HCT116 (cell line): ENCODE measurements around the gene ACADVL. TPM values are rescaled to one million over a fixed set of nuclear protein-coding genes. Genes with fewer than 3 reads are reported as not detected.

Experiments used
- ATAC-seq: fragments of 200-7000 bp; cut with Tn5 transposase; 2 replicates; pipeline ENCODE4 v1.9.1; 2020; ENCODE audit warnings: mild to moderate bottlenecking, moderate library complexity
- BruUV-seq: library from RNA; stranded (reverse); fragments of 400-500 nt; replicated peaks from 2 replicates; lab custom pipeline; 2021; lab: Mats Ljungman, UMichigan
- CTCF ChIA-PET: fragments of 300-600 bp; sonication (Branson Sonifier 250); formaldehyde crosslinking; loops from one replicate; lab custom pipeline; 2021; ENCODE audit warnings: antibody characterized with exemption; lab: Charles Lee
- POLR2A ChIA-PET: fragments of 300-600, 350-600 bp; sonication (Branson Sonifier 250); formaldehyde crosslinking; loops from one replicate; lab custom pipeline; 2021; ENCODE audit warnings: antibody characterized with exemption; lab: Charles Lee
- RAD21 ChIA-PET, 2 experiments: fragments of 300-600 bp; sonication (Branson Sonifier 250); formaldehyde crosslinking; loops; one replicate each; lab custom pipeline; 2023; ENCODE audit warnings: low total read pairs in 2 of 2; ENCODE audit not compliant: uncharacterized antibody in 2 of 2, unreplicated experiment in 2 of 2, low non-redundant PET in 1 of 2; lab: Charles Lee
- DNase-seq: peaks from one replicate; pipeline ENCODE4 v3.0.0-alpha.2; 2010; ENCODE audit warnings: low read depth, low spot score
- H2AFZ ChIP-seq: fragments of 200-600 bp; shearing (Covaris generic), sonication (generic); 2 replicates; pipeline ENCODE4 v1.6.1; 2017; ENCODE audit warnings: low read depth, mixed run types, mixed read lengths, antibody characterized with exemption, low read length; ENCODE audit not compliant: poor library complexity, severe bottlenecking
- H3K27ac ChIP-seq: 2 replicates; pipeline ENCODE4 v1.5.1; 2012; ENCODE audit warnings: low read depth, low read length
- H3K27me3 ChIP-seq: fragments of 200-600 bp; sonication (generic); 2 replicates; pipeline ENCODE4 v1.6.1; 2016; ENCODE audit warnings: mixed run types, low read length, mixed read lengths; ENCODE audit not compliant: insufficient read depth
- H3K36me3 ChIP-seq, 2 experiments: fragments of 200-500 bp in 1 of 2; fragments of 200-600 bp in 1 of 2; sonication (Bioruptor generic) in 1 of 2; sonication (generic) in 1 of 2; 2 replicates each; pipeline versions ENCODE4 v1.5.1 to v1.6.1; 2014 to 2016; ENCODE audit warnings: low read length in 2 of 2, inconsistent platforms in 1 of 2, mixed read lengths in 1 of 2, mixed run types in 1 of 2; ENCODE audit not compliant: insufficient read depth in 2 of 2, control insufficient read depth in 1 of 2
- H3K4me1 ChIP-seq, 2 experiments: fragments of 200-600 bp in 1 of 2; sonication (generic) in 1 of 2; 2 replicates each; pipeline versions ENCODE4 v1.5.1 to v1.6.1; 2012 to 2017; ENCODE audit warnings: low read length in 2 of 2, inconsistent platforms in 1 of 2, mild to moderate bottlenecking in 1 of 2, mixed read lengths in 1 of 2, mixed run types in 1 of 2, moderate library complexity in 1 of 2; ENCODE audit not compliant: insufficient read depth in 2 of 2, control insufficient read depth in 1 of 2
- H3K4me2 ChIP-seq: fragments of 200-600 bp; sonication (generic); 2 replicates; pipeline ENCODE4 v1.6.1; 2017; ENCODE audit warnings: mixed run types, low read length, mixed read lengths
- H3K4me3 ChIP-seq, 2 experiments: fragments of 200-600 bp in 1 of 2; sonication (generic) in 1 of 2; replicated peaks in 1 of 2; 2 replicates each; pipeline ENCODE4 v1.5.1; 2011 to 2016; ENCODE audit warnings: low read length in 2 of 2, control low read depth in 1 of 2, low read depth in 1 of 2, mild to moderate bottlenecking in 1 of 2, mixed read lengths in 1 of 2, mixed run types in 1 of 2
- H3K79me2 ChIP-seq: fragments of 200-600 bp; sonication (generic); 2 replicates; pipeline ENCODE4 v1.6.1; 2017; ENCODE audit warnings: mild to moderate bottlenecking, mixed run types, low read length, moderate library complexity, mixed read lengths; ENCODE audit not compliant: insufficient read depth
- H3K9ac ChIP-seq: fragments of 200-600 bp; sonication (generic); 2 replicates; pipeline ENCODE4 v1.6.1; 2016; ENCODE audit warnings: low read length, mixed read lengths
- H3K9me2 ChIP-seq: fragments of 200-600 bp; sonication (generic), shearing (Covaris generic); 2 replicates; pipeline ENCODE4 v1.6.1; 2017; ENCODE audit warnings: mixed run types, mild to moderate bottlenecking, moderate library complexity; ENCODE audit not compliant: insufficient read depth
- H3K9me3 ChIP-seq, 2 experiments: fragments of 200-500 bp in 1 of 2; fragments of 200-600 bp in 1 of 2; sonication (Bioruptor generic) in 1 of 2; sonication (generic) in 1 of 2; 2 replicates each; pipeline ENCODE4 v1.6.1; 2014 to 2017; ENCODE audit warnings: low read length in 2 of 2, mixed read lengths in 2 of 2, inconsistent platforms in 1 of 2, low read depth in 1 of 2, mild to moderate bottlenecking in 1 of 2, mixed run types in 1 of 2, moderate library complexity in 1 of 2; ENCODE audit not compliant: control insufficient read depth in 1 of 2, insufficient read depth in 1 of 2
- H4K20me1 ChIP-seq: fragments of 200-600 bp; sonication (generic), shearing (Covaris generic); 2 replicates; pipeline ENCODE4 v1.6.1; 2017; ENCODE audit warnings: mixed run types, mild to moderate bottlenecking, moderate library complexity; ENCODE audit not compliant: insufficient read depth
- CBX3 ChIP-seq: IDR thresholded peaks from 2 replicates; pipeline ENCODE4 v1.6.1; 2012; ENCODE audit warnings: low read depth
- CEBPB ChIP-seq: IDR thresholded peaks from 2 replicates; pipeline ENCODE4 v1.6.1; 2012; ENCODE audit warnings: low read depth
- EGR1 ChIP-seq: IDR thresholded peaks from 2 replicates; pipeline ENCODE4 v1.6.1; 2012; ENCODE audit warnings: low read depth
- EZH2 ChIP-seq: fragments of 200-600 bp; sonication (generic); IDR thresholded peaks from 2 replicates; pipeline ENCODE4 v1.6.1; 2017; ENCODE audit warnings: antibody characterized with exemption, mixed run types
- FOSL1 ChIP-seq: IDR thresholded peaks from 2 replicates; pipeline ENCODE4 v1.6.1; 2012; ENCODE audit warnings: low read depth
- JUND ChIP-seq: IDR thresholded peaks from 2 replicates; pipeline ENCODE4 v1.6.1; 2012
- POLR2A ChIP-seq: IDR thresholded peaks from 2 replicates; pipeline ENCODE4 v1.7.0; 2011; ENCODE audit warnings: borderline replicate concordance; ENCODE audit not compliant: insufficient read depth, insufficient read length; ENCODE audit errors: extremely low read depth
- POLR2AphosphoS5 ChIP-seq: IDR thresholded peaks from 2 replicates; pipeline ENCODE4 v1.6.1; 2011; ENCODE audit warnings: mild to moderate bottlenecking, low read depth, low read length, moderate library complexity
- SRF ChIP-seq: IDR thresholded peaks from 2 replicates; pipeline ENCODE4 v1.6.1; 2012; ENCODE audit warnings: low read depth
- ZNF274 ChIP-seq: fragments of 200-500 bp; sonication (Bioruptor generic); IDR thresholded peaks from 2 replicates; pipeline ENCODE4 v1.6.1; 2014; ENCODE audit warnings: mild to moderate bottlenecking, low read depth, low read length, inconsistent platforms
- intact Hi-C: fragments of 100-400 bp; cut with micrococcal nuclease; formaldehyde crosslinking; loops from 2 replicates; pipeline ENCODE4 v1.10.0; 2022
- total RNA-seq: library from RNA; stranded (reverse); gene quantifications from one replicate; pipeline ENCODE4 v1.2.1, GENCODE V29; 2021; ENCODE audit not compliant: unreplicated experiment
- TF ChIP-seq, protein P1 (sequence below): IDR thresholded peaks from 2 replicates; pipeline ENCODE4 v1.6.1; 2012; ENCODE audit warnings: low read depth

ACADVL gene
- total RNA-seq, 1 experiment from 2014 or later = 554 TPM

DNA sequence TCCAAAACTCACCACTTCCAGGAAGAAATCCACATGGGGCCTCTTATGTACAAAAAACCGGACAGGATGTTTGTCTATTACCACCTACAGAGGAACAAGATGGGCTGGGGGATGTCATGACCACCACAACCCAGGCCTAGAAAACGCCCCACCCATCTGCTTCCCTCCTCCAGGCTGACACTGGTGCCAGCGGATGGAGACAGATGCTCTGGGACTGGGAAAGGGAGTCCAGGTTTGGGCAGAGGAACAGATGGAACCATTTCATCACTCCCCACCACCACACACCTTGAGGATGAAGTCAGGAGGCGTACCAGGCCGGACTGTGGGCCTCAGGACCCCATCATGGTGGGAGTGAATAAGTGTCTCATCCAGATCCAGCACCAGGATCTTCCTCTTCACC is 27.0 kb downstream of the ACADVL start:
- no peak for DNase-seq
- Histone ChIP-seq H3K27ac (no peak overlapping the region), H3K4me3 (no peak overlapping the region), H2AFZ (no peak overlapping the region), H3K9ac (no peak overlapping the region), H4K20me1 (no peaks in the 10 kb centered on the region), H3K4me2 (no peak overlapping the region), H3K27me3 (no peaks in the 10 kb centered on the region), H3K4me1 (peaks cover 13 to 30% of the 10 kb centered on the region in 2 experiments), H3K9me2 (no peaks in the 10 kb centered on the region), H3K79me2 (peaks cover 62% of the 10 kb centered on the region), H3K36me3 (peaks cover 14 to 28% of the 10 kb centered on the region in 2 experiments; a peak in 3 of 4 replicates), H3K9me3 (no peaks in the 10 kb centered on the region)
- CTCF ChIA-PET = no interaction called here
- no peak for ATAC-seq
- no TSS peak for BruUV-seq
- intact Hi-C loops = no loop called here
- POLR2A ChIA-PET = no interaction called here
- RAD21 ChIA-PET = no interaction called here
- TF ChIP-seq EGR1 (no peak), CBX3 (no peak), JUND (no peak), POLR2A (no peak)
- TF ChIP-seq, all 23 proteins: peak for 0

DNA sequence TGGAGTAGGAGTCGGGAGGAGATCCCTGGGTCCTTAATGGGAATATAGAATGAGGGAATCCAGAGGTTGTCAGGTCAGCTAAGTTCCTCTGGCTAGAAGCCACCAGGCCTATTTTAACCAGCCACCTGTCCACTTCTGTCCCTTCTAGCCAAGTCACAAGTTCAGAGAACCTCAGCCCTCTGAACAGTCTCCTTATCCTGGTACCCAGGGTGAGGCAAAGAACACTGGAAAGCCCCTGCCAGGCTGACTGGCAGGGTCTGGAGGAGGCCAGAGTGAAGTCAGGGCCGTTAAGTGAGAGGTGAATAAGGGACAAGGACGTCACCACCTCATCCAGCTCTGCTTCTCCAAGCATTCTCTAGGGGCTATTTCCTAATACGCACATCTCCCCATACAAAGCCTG is 29.1 kb downstream of the ACADVL start:
- Histone ChIP-seq H3K9me2 (no peaks in the 10 kb centered on the region), H3K27ac (no peak overlapping the region), H3K27me3 (no peaks in the 10 kb centered on the region), H3K4me3 (no peak overlapping the region), H3K9me3 (no peaks in the 10 kb centered on the region), H2AFZ (no peak overlapping the region), H3K36me3 (peaks cover 14 to 27% of the 10 kb centered on the region in 2 experiments; a peak in 3 of 4 replicates), H3K9ac (0 out of 2 replicates have a peak overlapping the region, but pooled peaks have one; percentile 4), H3K4me2 (no peak overlapping the region), H4K20me1 (no peaks in the 10 kb centered on the region), H3K4me1 (peaks cover 13 to 25% of the 10 kb centered on the region in 2 experiments), H3K79me2 (peaks cover 70% of the 10 kb centered on the region)
- ATAC-seq = no peak
- ChIA-PET POLR2A (interaction anchor here (0.7 kb wide), 1 partner anchor 1000 kb away, joined by 3 read pairs; the partner anchor contains the start of gene PFAS), RAD21 (no interaction called here), CTCF (interaction anchor here (1.9 kb wide), 1 partner anchor 28 kb away, joined by 5 read pairs; no protein-coding TSS in a partner anchor)
- BruUV-seq = no TSS peak
- TF ChIP-seq EZH2 (no peak), CEBPB (no peak), EGR1 (no peak), SRF (no peak), POLR2AphosphoS5 (no peak), ZNF274 (no peak), POLR2A (no peak), FOSL1 (no peak)
- TF ChIP-seq, protein P1, sequence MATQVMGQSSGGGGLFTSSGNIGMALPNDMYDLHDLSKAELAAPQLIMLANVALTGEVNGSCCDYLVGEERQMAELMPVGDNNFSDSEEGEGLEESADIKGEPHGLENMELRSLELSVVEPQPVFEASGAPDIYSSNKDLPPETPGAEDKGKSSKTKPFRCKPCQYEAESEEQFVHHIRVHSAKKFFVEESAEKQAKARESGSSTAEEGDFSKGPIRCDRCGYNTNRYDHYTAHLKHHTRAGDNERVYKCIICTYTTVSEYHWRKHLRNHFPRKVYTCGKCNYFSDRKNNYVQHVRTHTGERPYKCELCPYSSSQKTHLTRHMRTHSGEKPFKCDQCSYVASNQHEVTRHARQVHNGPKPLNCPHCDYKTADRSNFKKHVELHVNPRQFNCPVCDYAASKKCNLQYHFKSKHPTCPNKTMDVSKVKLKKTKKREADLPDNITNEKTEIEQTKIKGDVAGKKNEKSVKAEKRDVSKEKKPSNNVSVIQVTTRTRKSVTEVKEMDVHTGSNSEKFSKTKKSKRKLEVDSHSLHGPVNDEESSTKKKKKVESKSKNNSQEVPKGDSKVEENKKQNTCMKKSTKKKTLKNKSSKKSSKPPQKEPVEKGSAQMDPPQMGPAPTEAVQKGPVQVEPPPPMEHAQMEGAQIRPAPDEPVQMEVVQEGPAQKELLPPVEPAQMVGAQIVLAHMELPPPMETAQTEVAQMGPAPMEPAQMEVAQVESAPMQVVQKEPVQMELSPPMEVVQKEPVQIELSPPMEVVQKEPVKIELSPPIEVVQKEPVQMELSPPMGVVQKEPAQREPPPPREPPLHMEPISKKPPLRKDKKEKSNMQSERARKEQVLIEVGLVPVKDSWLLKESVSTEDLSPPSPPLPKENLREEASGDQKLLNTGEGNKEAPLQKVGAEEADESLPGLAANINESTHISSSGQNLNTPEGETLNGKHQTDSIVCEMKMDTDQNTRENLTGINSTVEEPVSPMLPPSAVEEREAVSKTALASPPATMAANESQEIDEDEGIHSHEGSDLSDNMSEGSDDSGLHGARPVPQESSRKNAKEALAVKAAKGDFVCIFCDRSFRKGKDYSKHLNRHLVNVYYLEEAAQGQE = no peak
- no peak for DNase-seq
- intact Hi-C loops = no loop called here
